Subcutaneous adipose tissue (tissue), 4 donors: ENCODE data around the gene RGPD8. TPM values are rescaled to one million over a fixed set of nuclear protein-coding genes. Genes with fewer than 3 reads are reported as not detected.

Experiments
- CTCF ChIP-seq: fragments of 450-650 bp; IDR thresholded peaks from one replicate; pipeline ENCODE4 v1.5.1; 2016; ENCODE audit warnings: low read depth, mild to moderate bottlenecking, control low read depth, antibody characterized with exemption, moderate library complexity
- small RNA-seq: library from RNA; depleted of rRNA; stranded (forward); fragments of <200 nt; gene quantifications from one replicate; pipeline ENCODE3, GENCODE V24; 2016
- total RNA-seq, 4 donors: library from RNA; depleted of rRNA; stranded (reverse); fragments of >200 nt; gene quantifications; one replicate each; pipeline ENCODE4 v1.1.0, GENCODE V29; 2016

RGPD8 gene
- total RNA-seq, 4 donors from 2014 or later: 28.4 to 52.5 (median 40.4) TPM

GRCh38 chr2:112340475-112341267 is 92.8 kb downstream of the RGPD8 start:
- no peak for TF ChIP-seq CTCF

GRCh38 chr2:112339986-112340385 is 93.5 kb downstream of the RGPD8 start:
- no peak for TF ChIP-seq CTCF

GRCh38 chr2:112335600-112335999 is 97.8 kb downstream of the RGPD8 start:
- no peak for TF ChIP-seq CTCF

GRCh38 chr2:112332123-112332696 is 101.2 kb downstream of the RGPD8 start:
- TF ChIP-seq CTCF: no peak

GRCh38 chr2:112322919-112323318 is 110.5 kb downstream of the RGPD8 start:
- no peak for TF ChIP-seq CTCF

GRCh38 chr2:112321375-112322320 is 111.8 kb downstream of the RGPD8 start:
- TF ChIP-seq CTCF: no peak

Small RNA genes lying within 50 kb of the gene (small RNA-seq; reads per million reads assigned to genes)
- not detected for gene AC115115.1

Other genes with a start within 250 kb of the RGPD8 start
- gene ZC3H8, start 178.6 kb downstream of the RGPD8 start, total RNA-seq: 10 to 100 TPM in 3 of 4 donors, 1 to 10 TPM in 1; 4.7 to 24.0 (median 21.5) TPM
- gene ZC3H6, start 158.0 kb downstream of the RGPD8 start, total RNA-seq: 10 to 100 TPM; 19.9 to 24.3 (median 20.2) TPM
- gene TTL, start 48.5 kb upstream of the RGPD8 start, total RNA-seq: 10 to 100 TPM; 22.3 to 41.6 (median 31.2) TPM
- gene POLR1B, start 108.8 kb upstream of the RGPD8 start, total RNA-seq: 10 to 100 TPM in 2 of 4 donors, 1 to 10 TPM in 2; 8.8 to 18.3 (median 12.9) TPM
- 10 to 100 TPM; 10.4 to 20.9 (median 12.6) TPM for gene CHCHD5, start 151.0 kb upstream of the RGPD8 start, total RNA-seq
- gene SLC20A1, start 212.3 kb upstream of the RGPD8 start, total RNA-seq: 10 to 100 TPM; 14.9 to 40.8 (median 33.5) TPM